AML-193 (cell line): ENCODE data around the gene TEN1.
"Not testable (repeated sequence)": the region's sequence is repeated elsewhere in the genome, so short reads cannot be mapped to it uniquely, and the experiment has no call there.

ENCODE experiments used
- DNase-seq, 2 experiments: peaks; one replicate each; lab custom pipeline; 2025; lab: John Stamatoyannopoulos, UW

The TEN1 gene, protein sequence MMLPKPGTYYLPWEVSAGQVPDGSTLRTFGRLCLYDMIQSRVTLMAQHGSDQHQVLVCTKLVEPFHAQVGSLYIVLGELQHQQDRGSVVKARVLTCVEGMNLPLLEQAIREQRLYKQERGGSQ

GRCh38 chr17:75978938-75979704 is at the start of gene TEN1, which contains the start of gene ACOX1:
TSS of gene TEN1 (plus strand) at chr17:75979240. CDS start at chr17:75986193, 6,953 bp downstream.
TSS of gene ACOX1 (minus strand) at chr17:75979166. CDS start at chr17:75979073, 93 bp downstream.
- DNase-seq = peak; percentile 98 to 99

DNA sequence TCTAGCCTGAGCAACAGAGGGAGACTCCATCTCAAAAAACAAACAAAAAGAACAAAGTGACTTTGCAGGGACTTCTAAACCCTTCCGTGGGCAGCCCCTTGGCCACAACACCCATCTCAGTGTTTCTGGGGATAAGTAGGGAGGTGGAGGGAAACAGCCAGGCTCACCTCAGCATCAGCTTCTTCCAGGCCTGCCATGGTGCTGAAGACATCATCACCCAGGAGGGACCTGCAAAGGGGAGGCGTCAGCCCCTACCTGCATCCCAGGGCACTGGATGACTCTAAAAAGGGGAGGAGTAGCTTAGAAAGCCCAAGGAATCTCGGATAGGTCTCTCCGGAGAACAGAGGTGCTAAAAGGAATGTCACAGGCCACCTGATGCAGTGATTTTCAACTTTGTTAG is 48.0 kb upstream of the TEN1 start:
- no peak for DNase-seq

DNA sequence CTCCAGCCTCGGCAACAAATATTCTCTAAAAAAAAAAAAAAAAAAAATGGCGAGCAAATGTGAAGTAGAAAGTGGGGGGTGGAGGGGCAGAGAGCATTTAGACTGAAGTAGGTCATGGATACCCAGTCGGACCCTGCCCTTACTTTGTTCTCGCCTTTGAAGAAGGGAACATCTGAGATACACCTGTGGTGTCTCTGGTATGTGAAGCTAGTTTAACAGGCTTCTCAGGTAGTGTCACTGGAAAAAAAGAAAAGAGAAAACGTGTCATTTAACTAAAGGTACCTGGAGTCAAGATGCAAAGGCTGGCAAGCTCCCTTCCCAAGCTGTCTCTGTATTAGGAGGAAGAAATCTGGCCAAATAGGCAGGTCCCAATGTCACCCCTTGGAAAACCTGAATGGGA is 46.2 kb upstream of the TEN1 start:
- DNase-seq = no peak

DNA sequence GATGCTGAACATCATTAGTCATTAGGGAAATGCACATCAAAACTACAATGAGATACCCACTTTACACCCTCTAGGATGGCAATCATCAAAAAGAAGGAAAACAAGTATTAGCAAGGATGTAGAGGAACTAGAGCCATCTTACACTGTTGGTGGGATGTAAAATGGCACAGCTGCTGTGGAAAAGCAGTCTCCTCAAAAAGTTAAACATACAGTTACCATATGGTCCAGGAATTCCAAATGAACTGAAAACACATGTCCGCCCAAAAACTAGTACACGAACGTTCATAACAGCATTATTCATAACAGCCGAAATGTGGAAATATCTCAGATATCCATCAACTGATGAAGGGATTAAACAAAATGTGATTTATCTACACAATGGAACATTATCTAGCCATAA is 45.2 kb upstream of the TEN1 start:
- DNase-seq = no peak

GRCh38 chr17:75937652-75938051 is 41.4 kb upstream of the TEN1 start:
- DNase-seq = no peak

- DNase-seq = peak; percentile 97
These were observed 38.2 kb upstream of the TEN1 start, which contains the start of gene FBF1 for GRCh38 chr17:75940727-75941441. TSS of gene FBF1 (minus strand) at chr17:75941042. CDS start at chr17:75938149, 2,893 bp downstream.

DNA sequence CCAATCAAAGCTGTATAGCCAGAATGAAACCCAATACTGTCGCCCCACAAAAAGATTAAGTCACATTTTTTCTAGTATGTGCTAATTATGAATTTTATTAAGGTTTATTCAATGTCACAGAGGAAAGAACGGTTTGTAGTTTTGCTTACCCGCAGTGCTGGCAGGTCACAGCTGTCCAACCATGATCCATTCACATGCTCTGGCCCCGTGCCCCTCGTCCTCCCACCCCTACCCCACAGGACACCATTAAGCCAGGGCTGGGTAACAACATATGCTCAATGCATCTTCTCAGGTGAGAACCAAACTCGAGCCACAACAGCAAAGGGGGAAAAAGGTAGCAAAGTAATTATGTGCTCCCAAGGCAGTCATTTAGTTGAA is 37.6 kb upstream of the TEN1 start:
- peak in 1 of 2 experiments; percentile 47 for DNase-seq

- DNase-seq = no peak
These were observed 36.6 kb upstream of the TEN1 start for GRCh38 chr17:75942473-75942872.

DNA sequence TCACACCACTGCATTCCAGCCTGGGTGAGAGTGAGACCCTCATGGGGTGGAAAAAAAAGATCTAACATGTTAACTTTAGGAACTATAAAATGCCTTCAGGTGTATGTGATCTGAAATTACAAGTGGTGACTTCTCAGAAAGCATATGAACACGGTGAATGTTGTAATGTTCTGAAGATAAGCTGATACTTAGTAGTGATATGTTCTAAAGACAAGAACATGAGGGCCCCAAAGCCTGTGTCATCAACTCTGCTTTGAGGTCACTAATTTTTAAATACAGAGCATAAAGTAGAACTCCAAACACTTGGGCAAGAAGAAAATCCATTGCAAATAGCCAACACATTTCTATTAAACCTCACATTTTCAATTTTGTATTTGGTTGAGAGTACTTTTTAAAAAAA is 35.5 kb upstream of the TEN1 start:
- no peak for DNase-seq

GRCh38 chr17:75945211-75945610 is 33.8 kb upstream of the TEN1 start:
- no peak for DNase-seq

- DNase-seq = no peak
These were observed 28.6 kb upstream of the TEN1 start for GRCh38 chr17:75950421-75950820.

- no peak for DNase-seq
These were observed 28.0 kb upstream of the TEN1 start for GRCh38 chr17:75950855-75951554.

DNA sequence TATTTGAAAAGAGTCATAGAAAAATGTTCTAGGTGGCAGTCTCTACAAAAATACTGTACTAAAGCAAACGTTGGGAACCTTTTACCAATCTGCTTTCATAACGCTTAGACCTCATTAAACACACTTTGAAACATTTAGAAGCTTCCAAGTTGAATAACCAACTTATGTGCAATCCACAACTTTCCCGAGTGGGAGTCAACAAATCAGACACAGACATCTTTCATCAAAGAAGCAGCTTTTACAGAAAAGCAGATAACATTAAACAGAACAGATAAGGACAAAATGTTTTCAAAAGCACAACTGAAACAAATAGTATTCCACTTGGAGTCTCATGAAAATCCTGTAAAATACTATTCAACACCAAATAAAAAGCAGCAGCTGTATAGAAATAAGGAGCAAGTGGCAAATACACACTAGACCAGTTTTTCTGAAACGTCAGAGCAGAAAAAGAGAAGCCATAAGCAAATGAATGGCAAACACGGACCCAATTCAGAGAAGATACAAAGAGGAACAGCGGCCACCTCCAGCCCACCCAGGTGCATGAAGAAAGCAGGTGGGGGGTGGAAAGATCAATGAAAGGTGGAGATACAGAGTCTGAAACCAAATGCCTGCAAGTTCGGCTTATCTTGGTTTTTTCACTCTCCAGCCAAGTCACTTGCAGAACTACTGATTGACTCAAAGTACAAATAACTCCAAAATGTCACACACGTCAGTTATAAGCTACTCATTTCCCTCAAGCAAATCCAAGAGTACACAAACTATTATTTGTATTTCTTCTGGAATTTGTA is 19.8 kb upstream of the TEN1 start:
- no peak for DNase-seq

- no peak for DNase-seq
These were observed 19.1 kb upstream of the TEN1 start for GRCh38 chr17:75959839-75960511.

GRCh38 chr17:75965468-75965867 is 13.6 kb upstream of the TEN1 start:
- DNase-seq = no peak

DNA sequence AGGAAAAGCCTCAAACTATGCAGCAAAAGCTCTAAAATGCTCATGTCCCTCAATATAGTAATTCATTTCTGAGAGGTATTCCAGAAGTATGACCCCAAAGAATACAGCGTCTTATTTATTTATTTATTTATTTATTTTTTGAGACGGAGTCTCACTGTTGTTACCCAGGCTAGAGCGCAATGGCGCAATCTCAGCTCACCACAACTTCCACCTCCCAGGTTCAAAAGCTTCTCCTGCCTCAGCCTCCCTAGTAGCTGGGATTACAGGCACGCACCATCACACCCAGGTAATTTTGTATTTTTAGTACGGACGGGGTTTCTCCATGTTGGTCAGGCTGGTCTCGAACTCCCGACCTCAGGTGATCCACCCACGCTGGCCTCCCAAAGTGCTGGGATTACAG is 10.0 kb upstream of the TEN1 start:
- not testable (repeated sequence) for DNase-seq

DNA sequence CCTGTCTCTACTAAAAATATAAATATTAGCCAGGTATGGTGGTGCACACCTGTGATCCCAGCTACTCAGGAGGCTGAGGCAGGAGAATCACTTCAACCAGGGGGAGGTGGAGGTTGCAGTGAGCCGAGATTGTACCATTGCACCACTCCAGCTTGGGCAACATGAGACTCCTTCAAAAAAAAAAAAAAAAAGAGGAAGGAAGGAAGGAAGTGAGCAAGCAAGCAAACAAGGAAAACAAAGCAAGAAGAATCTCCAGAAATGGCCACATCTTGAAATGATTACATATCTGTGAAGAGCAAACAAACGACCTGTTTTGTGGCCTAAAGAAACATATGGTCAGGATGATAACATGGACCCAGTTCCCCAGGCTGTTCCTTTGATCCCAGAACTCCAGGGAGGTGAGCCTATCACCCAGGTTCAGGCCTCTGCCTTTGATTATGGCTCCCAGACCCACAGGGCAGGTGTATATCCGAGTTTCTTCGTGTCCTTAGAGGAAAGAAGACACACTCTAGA is 9.0 kb upstream of the TEN1 start:
- peak; percentile 35 to 42 for DNase-seq

GRCh38 chr17:75970626-75971025 is 8.4 kb upstream of the TEN1 start:
- DNase-seq = no peak

DNA sequence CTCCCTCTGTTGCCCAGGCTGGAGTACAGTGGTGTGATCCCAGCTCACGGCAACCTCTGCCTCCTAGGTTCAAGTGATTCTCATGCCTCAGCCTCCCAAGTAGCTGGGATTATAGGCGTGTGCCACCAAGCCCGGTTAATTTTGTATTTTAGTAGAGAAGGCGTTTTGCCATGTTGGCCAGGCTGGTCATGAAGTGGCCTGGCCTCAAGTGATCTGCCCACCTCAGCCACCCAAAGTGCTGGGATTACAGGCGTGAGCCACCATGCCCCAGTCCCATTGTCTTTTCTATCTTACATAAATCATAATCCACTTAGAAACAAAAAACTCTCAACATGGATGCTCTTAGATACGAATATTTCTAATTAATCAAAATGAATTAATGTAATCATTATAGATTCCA is 3.9 kb upstream of the TEN1 start:
- DNase-seq = not testable (repeated sequence)

GRCh38 chr17:75975757-75976174 is 3.3 kb upstream of the TEN1 start:
- no peak for DNase-seq
